ENCODE data around the gene ELSPBP1. TPM values are rescaled to one million over a fixed set of nuclear protein-coding genes. Genes with fewer than 3 reads are reported as not detected.

Gene ELSPBP1
- polyA plus RNA-seq, 1 experiment = not detected

DNA sequence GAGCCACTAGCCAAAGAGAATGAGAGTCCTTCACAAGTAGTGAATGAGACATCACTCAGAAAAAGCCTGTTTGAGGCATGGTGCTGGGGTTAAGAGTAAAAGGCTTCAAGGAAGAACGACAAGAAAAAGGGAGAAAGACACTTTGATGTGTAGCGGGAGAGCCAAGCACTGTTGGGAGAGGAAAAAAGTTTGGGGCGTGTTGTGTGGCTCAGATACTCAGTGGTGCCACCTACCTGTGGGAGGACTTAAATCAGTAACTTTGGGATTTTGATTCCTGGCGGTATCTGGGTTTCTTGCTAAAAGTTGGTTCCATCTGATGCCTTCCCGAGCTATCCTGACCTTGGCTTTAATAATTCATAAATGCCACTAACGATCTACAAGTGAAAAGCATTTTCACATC lies 12.3 kb downstream of the ELSPBP1 start:
- Histone ChIP-seq H3K27me3 (ENCODE audit: control insufficient read depth, insufficient read depth, low read length) (no peaks in the 10 kb centered on the region), H3K4me3 (ENCODE audit: low read depth, low read length) (no peak overlapping the region), H3K27ac (ENCODE audit: low read depth, low read length) (no peak overlapping the region), H3K9me3 (ENCODE audit: control insufficient read depth, insufficient read depth, low read length) (no peaks in the 10 kb centered on the region)
- POLR2A ChIA-PET = no interaction called here
- DNase-seq (ENCODE audit: low read depth, low spot score) = no peak
- CTCF ChIA-PET = interaction anchor here (0.7 kb wide), 1 partner anchor 20 kb away, joined by 3 read pairs; no protein-coding TSS in a partner anchor
- TF ChIP-seq, protein P1, sequence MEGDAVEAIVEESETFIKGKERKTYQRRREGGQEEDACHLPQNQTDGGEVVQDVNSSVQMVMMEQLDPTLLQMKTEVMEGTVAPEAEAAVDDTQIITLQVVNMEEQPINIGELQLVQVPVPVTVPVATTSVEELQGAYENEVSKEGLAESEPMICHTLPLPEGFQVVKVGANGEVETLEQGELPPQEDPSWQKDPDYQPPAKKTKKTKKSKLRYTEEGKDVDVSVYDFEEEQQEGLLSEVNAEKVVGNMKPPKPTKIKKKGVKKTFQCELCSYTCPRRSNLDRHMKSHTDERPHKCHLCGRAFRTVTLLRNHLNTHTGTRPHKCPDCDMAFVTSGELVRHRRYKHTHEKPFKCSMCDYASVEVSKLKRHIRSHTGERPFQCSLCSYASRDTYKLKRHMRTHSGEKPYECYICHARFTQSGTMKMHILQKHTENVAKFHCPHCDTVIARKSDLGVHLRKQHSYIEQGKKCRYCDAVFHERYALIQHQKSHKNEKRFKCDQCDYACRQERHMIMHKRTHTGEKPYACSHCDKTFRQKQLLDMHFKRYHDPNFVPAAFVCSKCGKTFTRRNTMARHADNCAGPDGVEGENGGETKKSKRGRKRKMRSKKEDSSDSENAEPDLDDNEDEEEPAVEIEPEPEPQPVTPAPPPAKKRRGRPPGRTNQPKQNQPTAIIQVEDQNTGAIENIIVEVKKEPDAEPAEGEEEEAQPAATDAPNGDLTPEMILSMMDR (IDR thresholded peaks at IDR 0.05; ENCODE audit: low read depth, low read length) = no peak

- CTCF ChIA-PET = no interaction called here
- Histone ChIP-seq H3K27me3 (ENCODE audit: control insufficient read depth, insufficient read depth, low read length) (peaks cover 3% of the 10 kb centered on the region), H3K27ac (ENCODE audit: low read depth, low read length) (no peak overlapping the region), H3K4me3 (ENCODE audit: low read depth, low read length) (no peak overlapping the region), H3K9me3 (ENCODE audit: control insufficient read depth, insufficient read depth, low read length) (no peaks in the 10 kb centered on the region)
- TF ChIP-seq, protein P1 (IDR thresholded peaks at IDR 0.05; ENCODE audit: low read depth, low read length) = no peak
- POLR2A ChIA-PET = no interaction called here
- no peak for DNase-seq (ENCODE audit: low read depth, low spot score)
Observed at GRCh38 chr19:48010932-48011758, 16.7 kb downstream of the ELSPBP1 start.

DNA sequence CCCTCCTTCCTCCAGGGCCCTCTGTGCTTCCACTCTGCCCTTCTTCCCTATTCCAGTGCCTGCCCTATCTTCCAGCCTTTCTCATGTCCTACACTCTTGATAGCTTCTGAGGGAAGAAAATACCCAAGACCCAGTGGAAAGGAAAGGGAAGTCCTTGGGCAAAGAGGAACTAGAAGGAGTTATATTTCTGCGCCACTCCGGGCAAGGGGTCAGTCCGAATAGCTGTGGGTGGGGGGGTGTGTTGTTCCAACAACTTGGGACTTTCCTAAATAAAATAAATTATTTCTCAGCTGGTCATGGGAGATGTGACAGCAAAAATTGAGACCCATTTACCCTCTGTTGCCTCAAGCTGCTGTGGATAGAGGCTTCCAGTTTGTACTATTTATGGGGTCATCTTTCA lies 26.3 kb downstream of the ELSPBP1 start:
- no peak overlapping the region for H3K27ac ChIP-seq (ENCODE audit: low read depth, low read length)
- peaks cover 2% of the 10 kb centered on the region for H3K27me3 ChIP-seq (ENCODE audit: control insufficient read depth, insufficient read depth, low read length)
- no peaks in the 10 kb centered on the region for H3K9me3 ChIP-seq (ENCODE audit: control insufficient read depth, insufficient read depth, low read length)
- ChIA-PET POLR2A (no interaction called here), CTCF (no interaction called here)
- H3K4me3 ChIP-seq (ENCODE audit: low read depth, low read length) = no peak overlapping the region
- TF ChIP-seq, protein P1 (IDR thresholded peaks at IDR 0.05; ENCODE audit: low read depth, low read length) = no peak
- DNase-seq (ENCODE audit: low read depth, low spot score) = no peak

- Histone ChIP-seq H3K9me3 (ENCODE audit: control insufficient read depth, insufficient read depth, low read length) (no peaks in the 10 kb centered on the region), H3K4me3 (ENCODE audit: low read depth, low read length) (no peak overlapping the region), H3K27me3 (ENCODE audit: control insufficient read depth, insufficient read depth, low read length) (no peaks in the 10 kb centered on the region), H3K27ac (ENCODE audit: low read depth, low read length) (no peak overlapping the region)
- POLR2A ChIA-PET = no interaction called here
- CTCF ChIA-PET = no interaction called here
- no peak for DNase-seq (ENCODE audit: low read depth, low spot score)
- TF ChIP-seq, protein P1 (IDR thresholded peaks at IDR 0.05; ENCODE audit: low read depth, low read length) = no peak
Observed at GRCh38 chr19:48023011-48023410, 28.6 kb downstream of the ELSPBP1 start.

DNA sequence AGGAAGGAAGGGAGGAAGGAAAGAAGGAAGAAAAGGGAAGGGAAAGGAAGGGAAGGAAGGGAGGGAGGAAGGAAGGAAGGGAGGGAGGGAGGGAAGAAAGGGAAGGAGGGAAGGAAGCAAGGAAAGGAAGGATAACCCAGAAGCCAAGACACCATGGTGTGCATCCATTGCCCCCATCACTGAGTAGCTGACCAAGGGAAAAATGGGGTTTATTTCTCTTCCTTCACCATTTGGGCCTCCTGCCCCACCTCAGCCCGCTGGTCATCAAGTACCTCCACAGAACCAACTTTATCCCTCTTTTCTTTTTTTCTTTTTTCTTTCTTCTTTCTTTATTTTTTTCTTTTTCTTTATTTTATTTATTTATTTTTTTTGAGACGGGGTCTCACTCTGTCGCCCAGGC lies 29.1 kb downstream of the ELSPBP1 start:
- no peak overlapping the region for H3K4me3 ChIP-seq (ENCODE audit: low read depth, low read length)
- no peak for DNase-seq (ENCODE audit: low read depth, low spot score)
- no peaks in the 10 kb centered on the region for H3K9me3 ChIP-seq (ENCODE audit: control insufficient read depth, insufficient read depth, low read length)
- CTCF ChIA-PET = no interaction called here
- H3K27ac ChIP-seq (ENCODE audit: low read depth, low read length) = no peak overlapping the region
- TF ChIP-seq, protein P1 (IDR thresholded peaks at IDR 0.05; ENCODE audit: low read depth, low read length) = no peak
- no peaks in the 10 kb centered on the region for H3K27me3 ChIP-seq (ENCODE audit: control insufficient read depth, insufficient read depth, low read length)
- POLR2A ChIA-PET = no interaction called here
